Ureter (tissue), 1 donor: ENCODE data around the gene GOLM1. TPM values are rescaled to one million over a fixed set of nuclear protein-coding genes. Genes with fewer than 3 reads are reported as not detected.
"Not testable (repeated sequence)": the region's sequence is repeated elsewhere in the genome, so short reads cannot be mapped to it uniquely, and the experiment has no call there.

Experiments used
- DNase-seq: peaks from one replicate; pipeline ENCODE4 v3.0.0-alpha.2; 2020; ENCODE audit warnings: low spot score
- total RNA-seq: library from RNA; stranded (reverse); gene quantifications from one replicate; pipeline ENCODE4 v1.2.4, GENCODE V29; 2023
- donor health status: DM: yes; HTN: yes; CAD: no.

GOLM1 gene, protein sequence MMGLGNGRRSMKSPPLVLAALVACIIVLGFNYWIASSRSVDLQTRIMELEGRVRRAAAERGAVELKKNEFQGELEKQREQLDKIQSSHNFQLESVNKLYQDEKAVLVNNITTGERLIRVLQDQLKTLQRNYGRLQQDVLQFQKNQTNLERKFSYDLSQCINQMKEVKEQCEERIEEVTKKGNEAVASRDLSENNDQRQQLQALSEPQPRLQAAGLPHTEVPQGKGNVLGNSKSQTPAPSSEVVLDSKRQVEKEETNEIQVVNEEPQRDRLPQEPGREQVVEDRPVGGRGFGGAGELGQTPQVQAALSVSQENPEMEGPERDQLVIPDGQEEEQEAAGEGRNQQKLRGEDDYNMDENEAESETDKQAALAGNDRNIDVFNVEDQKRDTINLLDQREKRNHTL
- 54.5 TPM for total RNA-seq

DNA sequence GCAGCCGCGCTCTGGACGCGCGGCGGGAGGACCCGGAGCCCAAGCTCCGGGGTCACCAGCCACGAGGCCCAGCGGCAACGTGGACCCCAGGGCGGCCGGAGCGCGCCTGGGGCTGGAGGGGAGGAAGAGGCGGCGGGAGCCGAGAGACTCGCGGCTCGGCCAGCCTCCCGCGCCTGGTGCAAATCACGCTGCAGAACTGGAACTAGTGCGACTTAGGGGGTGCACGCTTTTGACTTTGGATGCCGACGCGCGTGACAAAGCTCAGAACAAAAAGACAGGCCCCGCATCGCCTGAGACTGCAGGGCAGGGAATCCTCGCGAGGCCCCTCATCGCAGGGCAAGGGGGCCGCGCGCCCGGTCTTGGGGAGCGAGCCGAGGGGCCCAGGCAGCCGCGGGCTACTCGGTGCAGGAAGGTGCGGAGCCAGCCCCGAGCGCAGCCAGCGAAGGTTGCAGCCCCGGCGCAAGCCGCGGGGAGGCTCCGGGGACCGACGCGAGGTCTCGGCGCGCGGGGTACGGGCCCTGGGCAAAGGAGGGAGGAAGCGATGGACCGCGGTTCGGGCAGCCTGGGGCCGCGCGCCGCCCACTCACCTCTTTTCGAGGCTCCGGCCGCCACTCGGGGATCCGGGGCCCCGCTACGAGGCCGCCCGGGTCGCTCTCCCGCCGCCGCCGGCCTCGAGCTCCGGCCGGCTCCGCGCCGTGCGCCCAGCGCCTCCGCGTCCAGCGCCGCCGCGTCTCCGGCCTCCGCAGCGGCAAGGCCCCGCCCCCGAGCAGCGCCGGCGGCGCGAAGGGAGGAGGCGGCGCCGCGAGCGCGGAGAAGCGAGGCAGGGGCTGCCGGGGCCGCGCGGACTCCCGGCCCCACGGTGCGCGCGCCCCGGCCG is at the start of gene GOLM1:
TSS of gene GOLM1 (minus strand) at position 735 of the 877 bp plus-strand sequence. CDS start 20,238 bp downstream, outside the sequence.
- DNase-seq: peak; percentile 48

DNA sequence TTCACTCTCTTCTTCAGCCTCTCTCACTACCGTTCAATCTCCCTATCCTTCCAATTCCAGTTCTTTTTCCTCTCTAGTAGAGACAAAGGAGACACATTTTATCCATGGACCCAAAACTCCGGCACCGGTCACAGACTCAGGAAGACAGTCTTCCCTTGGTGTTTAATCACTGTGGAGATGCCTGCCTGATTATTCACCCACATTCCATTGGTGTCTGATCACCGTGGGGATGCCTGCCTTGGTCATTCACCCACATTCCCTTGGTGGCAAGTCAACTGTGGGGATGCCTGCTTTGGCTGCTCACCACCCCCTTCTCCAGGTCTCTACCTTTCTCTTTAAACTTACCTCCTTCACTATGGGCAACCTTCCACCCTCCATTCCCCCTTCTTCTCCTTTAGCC is 47.3 kb upstream of the GOLM1 start:
- DNase-seq: not testable (repeated sequence)

DNA sequence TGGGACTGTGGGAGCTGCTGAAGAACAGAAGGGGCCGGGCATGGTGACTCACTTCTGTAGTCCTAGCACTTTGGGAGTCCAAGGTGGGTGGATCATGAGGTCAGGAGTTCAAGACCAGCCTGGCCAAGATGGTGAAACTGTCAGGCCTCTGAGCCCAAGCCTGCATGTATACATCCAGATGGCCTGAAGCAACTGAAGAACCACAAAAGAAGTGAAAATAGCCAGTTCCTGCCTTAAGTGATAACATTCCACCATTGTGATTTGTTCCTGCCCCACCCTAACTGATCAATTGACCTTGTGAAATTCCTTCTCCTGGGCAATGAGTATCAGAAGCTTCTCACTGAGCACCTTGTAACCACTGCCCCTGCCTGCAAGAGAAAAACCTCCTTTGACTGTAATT is 46.6 kb upstream of the GOLM1 start:
- DNase-seq: not testable (repeated sequence)

DNA sequence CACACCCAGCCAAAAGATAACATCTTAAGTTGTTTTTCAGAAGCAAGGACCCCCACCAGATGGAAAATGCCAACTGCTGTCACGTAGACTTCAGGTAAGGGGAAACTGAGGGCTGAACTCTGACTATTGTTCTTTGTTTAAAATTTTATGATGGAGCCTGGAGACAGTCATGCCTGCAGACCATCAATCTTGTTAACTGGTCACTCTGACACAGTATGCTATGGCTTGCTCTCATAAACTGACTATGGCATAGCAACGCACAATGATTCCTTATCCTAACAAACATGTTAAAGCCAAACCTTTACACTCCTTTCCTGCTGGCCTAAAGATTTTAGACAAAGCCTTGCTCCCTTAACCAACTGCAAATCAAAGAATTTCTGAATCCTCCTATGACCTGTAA is 43.6 kb upstream of the GOLM1 start:
- DNase-seq: no peak

DNA sequence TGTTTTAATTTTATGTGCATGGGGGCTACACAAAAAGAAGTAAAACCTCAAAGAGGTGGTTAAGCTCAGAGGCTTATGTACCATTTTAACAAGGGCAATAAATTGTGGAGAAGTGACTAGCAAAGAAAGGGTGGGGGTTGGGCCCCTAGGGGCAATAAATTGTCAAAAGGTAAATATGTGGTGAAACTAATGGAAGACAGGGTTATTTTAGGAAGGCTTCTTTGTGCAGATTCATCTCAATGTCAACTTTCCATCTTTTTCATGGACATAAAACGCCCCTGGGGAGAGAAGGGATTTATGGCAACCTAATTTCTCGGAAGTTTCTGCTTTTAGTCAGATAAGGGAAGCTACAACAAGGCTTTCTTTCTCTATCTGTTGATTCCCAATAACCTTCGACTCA is 42.5 kb upstream of the GOLM1 start:
- no peak for DNase-seq

DNA sequence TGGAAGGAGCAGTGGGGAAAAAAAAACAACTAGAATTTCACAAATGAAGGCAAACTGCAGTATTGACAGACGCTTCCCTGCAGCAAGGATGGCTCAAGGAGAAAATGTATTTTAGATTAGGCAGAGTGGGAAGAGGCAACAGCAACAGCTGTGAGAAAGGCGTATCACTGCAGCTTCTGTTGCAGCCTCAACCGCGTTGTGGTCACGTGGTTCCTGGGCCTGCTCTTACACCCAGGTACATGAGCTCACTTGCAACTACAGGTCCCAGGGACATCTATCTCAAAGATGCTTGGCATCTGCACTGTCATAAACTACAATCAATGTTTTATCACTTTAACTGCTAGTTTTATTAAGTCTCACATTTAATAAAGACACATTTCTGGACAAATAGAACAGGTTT is 36.0 kb upstream of the GOLM1 start:
- DNase-seq: no peak

DNA sequence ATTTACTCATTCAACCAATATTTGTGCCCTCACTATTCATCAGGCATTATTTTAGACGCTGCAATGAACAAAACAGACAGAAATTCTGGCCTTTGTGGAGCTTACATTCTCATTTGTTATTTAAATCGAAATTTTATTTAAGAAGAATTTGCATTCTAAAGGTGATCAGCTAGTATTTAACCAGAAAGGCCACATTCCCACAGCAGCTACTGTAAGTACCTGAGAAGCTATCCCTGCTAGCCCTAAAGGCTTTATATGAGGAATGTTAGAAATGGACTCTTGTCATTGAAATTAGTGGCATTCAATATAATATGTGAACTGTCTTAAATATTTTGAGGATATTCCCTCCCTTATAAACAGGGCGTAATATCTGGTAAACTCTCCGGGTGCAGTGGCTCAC is 35.0 kb upstream of the GOLM1 start:
- DNase-seq: no peak

DNA sequence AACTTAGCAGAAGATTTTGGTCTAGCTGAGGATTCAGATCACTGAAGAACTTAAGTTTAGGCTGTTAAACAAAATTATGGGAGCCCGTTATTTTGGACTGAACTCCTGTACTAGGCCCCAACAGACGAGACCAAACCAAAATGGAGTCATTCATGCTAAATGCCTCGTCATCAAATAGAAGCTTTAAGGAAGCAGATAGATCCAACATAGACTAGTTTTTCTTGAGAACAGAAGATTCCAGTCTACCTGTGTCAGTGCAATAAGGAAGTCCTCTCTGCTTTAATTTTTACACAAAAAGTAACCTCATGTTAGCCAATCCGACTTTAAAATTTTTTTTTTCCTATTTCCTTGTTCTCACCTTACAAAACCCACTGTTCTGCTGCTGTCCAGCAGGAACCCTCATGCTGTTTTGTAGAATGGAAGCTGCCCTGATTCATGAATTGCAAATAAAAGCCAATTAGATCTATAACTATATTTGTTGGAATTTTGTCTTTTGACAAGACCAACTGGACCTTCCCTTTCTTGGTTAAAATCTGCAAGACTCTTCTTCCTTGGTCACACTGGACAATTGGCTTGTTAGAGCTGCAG is 29.0 kb upstream of the GOLM1 start:
- no peak for DNase-seq

DNA sequence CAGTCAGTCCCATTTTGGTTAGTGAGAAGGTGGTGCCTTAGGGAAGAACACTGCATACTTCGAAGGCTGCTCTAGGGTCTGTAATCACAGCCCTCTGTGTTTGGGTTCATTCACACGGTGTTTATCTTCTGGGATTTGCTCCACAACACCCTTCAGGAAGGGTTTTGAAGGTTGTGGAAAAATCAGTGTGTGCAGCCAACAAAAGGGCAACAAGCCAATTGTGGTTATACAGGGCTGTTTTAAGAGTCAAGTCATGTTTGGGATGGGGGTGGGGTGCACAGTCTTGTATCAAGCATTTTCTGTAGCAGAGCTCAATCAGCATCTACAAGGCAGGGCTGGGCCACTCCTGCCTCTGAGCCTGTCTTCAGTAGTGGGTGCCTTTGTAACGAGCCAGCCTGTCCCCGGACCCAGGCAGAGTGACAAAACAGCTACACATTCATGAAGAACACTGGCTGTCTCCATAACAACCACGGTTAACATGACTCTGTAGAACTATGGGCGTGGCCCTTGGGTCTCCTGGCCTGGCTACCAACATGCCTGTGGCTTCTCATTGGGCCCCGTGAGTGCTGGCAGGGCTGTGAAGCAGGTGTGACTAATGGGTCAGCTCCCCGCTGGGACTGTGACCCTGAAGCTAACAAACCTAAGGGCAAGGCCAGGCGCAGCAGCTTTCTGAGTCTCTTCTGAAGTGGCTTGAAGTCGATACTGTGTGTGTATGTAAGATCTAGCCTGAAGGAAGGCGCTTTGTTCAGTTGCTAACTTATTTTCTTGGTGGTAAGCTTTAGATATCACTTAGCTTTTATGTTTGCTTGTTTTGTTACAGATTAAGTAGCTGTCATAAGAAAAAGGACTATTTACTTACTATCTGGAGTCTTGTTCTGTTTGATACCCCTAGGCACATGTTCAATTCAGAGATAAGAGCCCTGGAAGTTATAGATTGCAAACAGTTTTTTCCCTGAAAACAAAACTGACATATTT is 27.9 kb upstream of the GOLM1 start:
- DNase-seq: peak; percentile 51

DNA sequence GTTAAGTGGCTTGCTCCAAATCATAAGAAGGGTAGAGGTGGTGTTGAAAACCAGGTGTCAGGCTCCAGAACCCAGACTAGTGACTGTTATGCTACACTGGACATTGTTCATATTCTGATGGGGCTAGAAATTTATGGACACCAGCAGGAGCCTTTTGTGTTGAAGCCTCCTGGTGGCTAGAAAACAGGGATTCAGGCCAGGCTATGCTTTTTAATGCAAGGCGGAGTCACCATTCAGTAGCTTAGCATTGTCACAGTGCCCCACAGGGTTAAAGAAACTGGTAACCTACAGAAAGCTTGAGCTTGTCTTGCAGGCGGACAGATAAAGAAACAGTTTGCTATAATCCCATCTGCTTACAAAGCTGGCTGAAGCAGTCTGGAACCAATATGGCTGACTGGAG is 23.0 kb upstream of the GOLM1 start:
- no peak for DNase-seq

DNA sequence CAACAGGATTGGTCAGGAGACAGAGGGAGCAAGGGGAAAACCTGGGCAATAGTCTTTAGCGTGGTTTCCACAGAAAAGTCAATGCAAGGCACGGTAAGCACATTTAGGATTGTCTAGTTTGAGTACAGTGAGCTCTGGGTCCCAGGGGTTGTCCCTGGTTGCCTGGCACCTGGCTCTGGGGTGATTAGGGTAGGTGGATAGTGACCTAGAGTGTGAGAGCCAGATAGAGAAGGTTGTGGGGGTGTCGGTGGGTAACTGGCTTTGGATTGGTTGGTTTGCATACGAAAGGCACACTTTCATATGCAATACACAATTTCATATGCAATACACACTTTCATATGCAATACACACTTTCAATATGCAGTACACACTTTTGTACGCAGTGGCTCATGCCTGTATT is 20.1 kb upstream of the GOLM1 start:
- DNase-seq: peak; percentile 26

DNA sequence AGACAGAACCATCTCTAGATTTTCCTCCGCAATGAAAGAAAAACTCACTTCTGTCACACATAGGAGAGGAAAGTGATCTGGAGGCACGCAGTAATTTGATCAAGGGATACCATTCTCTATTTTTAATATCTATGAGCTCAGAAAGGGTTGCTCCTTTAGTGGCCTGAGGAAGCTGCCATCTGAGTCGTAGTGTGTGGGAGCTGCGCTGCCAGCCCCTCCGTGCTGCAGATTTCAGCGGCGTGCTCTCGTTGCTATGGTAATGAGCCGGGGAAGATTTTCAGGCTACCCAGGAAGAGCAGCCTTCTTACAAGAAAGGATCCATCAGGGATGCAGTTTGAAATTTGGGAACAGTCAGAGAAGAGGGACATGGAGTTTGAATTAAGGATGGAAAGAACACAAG is 17.1 kb upstream of the GOLM1 start:
- DNase-seq: peak; percentile 37

DNA sequence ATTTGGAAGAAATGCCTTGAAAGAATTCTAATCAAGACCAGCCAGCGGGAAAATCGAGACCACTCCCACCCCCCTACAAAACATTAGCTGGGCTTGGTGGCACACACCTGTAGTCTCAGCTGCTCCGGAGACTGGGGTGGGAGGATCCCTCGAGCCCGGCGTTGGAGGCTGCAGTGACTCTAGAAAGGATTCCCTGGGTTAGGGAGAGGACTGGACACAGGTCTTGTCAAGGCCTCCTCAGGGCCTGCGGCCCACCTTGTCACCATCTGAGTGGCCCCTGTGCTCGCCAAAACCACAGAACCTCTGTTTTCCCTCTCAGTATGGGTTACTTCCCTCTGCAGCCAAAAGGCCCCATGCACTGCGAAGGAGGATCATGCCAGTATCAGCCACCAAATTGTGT is 16.5 kb upstream of the GOLM1 start:
- DNase-seq: peak; percentile 35

DNA sequence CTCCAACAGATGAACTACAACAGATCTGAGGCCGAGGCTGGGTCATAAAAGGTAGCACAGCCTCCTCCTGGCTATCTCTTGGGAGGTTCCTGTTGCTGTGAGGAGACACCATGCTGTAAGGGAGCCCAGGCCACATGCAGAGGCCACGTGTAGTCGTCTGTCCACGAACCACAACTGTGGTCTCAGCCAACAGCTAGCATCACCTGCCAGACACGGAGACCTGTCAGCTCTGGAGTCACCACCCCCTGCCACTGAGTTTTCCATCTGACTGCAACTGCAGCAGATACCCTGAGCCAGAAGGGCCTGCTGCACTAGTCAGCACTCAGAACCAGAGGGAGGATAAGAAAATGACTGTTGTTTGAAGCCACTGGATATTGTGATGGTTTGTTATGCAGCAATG is 12.7 kb upstream of the GOLM1 start:
- no peak for DNase-seq

DNA sequence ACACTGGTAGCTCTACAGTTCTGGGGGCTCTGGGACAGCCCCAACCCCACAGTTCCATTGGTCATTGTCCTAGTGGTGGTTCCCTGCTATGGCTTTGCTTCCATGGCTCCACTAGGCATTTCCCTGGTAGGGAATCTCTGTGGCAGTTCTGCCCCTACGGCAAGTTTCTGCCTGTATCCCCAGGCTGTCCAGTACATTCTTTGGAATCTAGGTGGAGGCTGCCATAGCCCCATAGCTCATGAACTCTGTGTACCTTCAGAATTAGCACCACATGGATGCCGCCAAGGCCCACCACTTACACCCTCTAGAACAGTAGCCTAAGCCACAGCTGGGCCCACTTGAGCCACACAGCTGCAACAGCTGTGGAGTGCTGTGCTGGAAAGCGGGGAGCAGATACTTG is 3.3 kb upstream of the GOLM1 start:
- no peak for DNase-seq

DNA sequence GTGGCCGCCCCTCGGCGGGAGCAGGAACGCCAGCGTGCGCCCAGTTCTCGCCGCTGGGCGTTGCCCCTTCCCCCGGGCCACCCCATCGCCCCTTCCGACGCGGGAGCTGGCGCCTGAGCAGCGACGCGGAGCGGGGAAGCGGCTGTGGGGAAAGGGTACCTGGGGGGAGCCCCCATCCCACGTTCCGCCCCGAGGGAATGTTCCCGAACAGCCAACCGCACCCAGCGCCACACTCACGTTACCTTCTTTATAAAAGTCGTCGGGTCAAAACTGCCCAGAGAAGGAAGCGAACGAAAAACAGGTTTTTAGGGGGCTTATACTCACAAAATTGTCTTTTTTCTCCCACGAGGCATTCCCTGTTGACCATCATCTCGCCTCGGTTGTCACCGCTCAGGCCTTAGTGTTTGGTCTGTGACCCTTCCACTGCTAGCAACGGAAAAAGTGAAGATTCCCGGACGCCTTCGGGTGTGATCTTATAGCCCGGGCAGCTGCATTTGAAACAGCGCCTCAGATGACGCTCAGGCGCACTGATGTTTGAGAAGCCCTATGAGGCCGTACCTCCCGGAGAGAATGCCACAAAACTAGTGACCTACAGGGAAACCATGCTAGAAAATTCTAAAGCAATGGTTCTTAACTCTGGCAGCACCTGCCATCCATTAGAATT is 475 bp upstream of the GOLM1 start:
- peak; percentile 49 for DNase-seq

DNA sequence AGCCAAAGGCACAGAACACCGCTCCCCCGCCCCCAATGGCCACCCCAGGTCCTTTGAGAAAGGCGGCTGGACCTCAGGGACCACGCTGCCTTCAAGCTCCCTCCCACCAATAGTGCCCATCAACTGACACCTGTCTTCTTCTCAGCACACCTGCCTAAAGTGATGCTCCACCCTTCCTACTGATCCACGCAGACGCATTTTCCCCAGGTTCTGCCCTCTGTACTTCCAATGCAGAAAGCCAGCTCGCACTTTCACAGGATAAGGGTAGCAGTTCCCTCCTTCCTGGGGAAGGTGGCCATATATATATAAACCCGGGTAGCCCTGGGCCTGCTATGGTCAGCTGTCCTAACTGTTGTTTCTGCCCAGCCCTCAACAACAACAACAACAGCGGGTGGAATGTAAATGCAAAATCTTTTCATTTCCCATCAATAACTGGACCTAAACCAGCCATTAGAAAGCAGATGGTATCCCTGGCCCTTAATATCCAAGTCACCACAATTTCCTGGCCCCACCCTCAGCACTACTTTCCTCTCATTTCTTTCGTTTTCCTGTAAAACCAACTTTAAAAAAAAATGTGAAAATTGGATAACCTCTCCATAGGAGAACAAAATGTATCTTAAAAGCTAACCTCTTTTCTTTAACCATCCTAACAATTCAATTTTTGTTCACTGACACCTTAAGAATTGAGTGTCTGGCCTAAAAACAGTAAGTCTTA is 1.7 kb downstream of the GOLM1 start:
- DNase-seq: no peak

DNA sequence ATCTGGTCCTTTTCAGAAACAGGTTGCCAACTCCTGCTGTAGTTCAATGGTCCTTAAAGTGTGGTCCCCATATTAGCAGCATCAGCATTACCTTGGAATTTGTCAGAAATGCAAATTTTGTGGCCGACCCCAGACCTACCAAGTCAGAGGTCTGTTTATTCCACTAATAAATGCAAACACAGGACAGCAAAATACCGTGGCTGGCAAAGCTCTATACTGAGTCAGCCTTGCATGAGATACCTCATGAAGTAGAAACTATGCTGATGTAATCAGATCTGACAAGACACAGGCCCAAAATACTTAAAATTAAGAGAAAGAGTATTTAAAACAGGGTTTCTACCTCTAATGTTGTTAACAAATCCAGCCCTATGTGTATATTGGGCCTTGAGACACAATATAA is 3.0 kb downstream of the GOLM1 start:
- DNase-seq: no peak

DNA sequence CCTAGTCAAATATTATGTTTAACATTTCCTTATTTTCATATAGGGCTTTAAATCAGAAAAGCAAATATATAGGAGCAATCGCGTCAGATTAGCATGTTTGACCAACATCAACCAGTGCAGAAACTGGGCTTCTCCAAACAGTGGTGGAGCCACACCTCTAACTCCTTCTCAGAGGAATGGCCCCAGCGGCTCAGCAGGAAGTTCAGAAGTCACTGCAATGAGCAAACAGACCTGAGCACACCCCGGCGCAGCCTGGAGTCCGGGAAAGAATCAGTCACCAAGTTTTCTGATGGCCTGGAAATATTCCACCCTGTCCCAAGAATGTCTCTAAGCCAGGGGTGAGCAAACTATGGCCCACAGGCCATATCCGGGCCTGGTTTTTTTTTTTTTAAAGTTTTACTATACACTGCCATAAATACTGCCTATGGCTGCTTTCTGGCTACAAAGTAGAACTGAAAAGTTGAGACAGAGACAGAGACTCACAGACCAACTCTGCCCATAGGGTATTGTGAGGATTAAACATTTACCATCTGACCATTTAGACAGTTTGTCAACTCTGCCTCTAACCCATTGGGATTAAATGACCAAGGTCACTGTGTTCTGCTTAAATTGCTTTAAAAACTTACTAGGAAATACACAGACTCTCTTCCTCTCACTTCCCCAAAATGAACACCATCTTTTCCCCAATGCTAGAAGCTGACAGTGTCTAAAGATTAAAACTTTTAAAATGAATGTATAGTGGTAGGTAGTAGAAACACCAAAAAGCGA is 5.4 kb downstream of the GOLM1 start:
- peak; percentile 74 for DNase-seq
